Epithelial cell of esophagus (primary cell): ENCODE measurements around the gene YWHAE.
"Not testable (repeated sequence)": the region's sequence is repeated elsewhere in the genome, so short reads cannot be mapped to it uniquely, and the experiment has no call there.

Experiments
- DNase-seq: peaks from one replicate; pipeline ENCODE4 v3.0.0; 2010; ENCODE audit warnings: low read depth
- H3K4me3 ChIP-seq: 2 replicates; pipeline ENCODE4 v1.5.1; 2011; ENCODE audit warnings: mild to moderate bottlenecking, low read length, control low read depth
- CTCF ChIP-seq: IDR thresholded peaks from 2 replicates; pipeline ENCODE4 v1.5.1; 2011; ENCODE audit warnings: low read depth, mild to moderate bottlenecking, low read length, control low read depth, inconsistent platforms; ENCODE audit not compliant: insufficient read depth; ENCODE audit errors: missing control alignments

The YWHAE gene

GRCh38 chr17:1399679-1400512 is at the start of gene YWHAE:
TSS of gene YWHAE (minus strand) at chr17:1400222. CDS start at chr17:1400110, 112 bp downstream.
- peak; percentile 96 for DNase-seq
- peak within 1 kb of the TSS; percentile 98 for H3K4me3 ChIP-seq
- no peak for TF ChIP-seq CTCF

GRCh38 chr17:1449412-1449967 is 49.5 kb upstream of the YWHAE start:
- TF ChIP-seq CTCF: no peak
- DNase-seq: no peak
- no peak overlapping the region for H3K4me3 ChIP-seq

- DNase-seq: no peak
- H3K4me3 ChIP-seq: no peak overlapping the region
- no peak for TF ChIP-seq CTCF
These were observed 47.0 kb upstream of the YWHAE start for GRCh38 chr17:1447052-1447451.

GRCh38 chr17:1446201-1446600 is 46.2 kb upstream of the YWHAE start:
- no peak for DNase-seq
- TF ChIP-seq CTCF: no peak
- no peak overlapping the region for H3K4me3 ChIP-seq

- not testable (repeated sequence) for H3K4me3 ChIP-seq, DNase-seq
These were observed 45.7 kb upstream of the YWHAE start for GRCh38 chr17:1445695-1446094.

- H3K4me3 ChIP-seq, DNase-seq: not testable (repeated sequence)
These were observed 42.7 kb upstream of the YWHAE start for GRCh38 chr17:1442721-1443120.

DNA sequence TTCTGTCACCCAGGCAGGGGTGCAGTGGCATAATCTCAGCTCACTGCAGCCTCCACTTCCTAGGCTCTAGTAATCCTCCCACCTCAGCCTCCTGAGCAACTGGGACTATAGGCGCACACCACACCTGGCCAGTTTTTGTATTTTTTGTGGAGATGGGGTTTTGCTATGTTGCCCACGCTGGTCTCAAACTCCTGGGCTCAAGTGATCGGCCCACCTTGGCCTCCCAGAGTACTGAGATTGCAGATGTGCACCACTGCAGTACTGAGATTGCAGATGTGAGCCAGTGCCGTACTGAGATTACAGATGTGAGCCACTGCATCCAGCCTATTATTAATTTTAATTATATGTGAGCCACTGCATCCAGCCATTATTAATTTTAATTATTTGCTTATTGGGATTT is 42.2 kb upstream of the YWHAE start:
- no peak for DNase-seq
- H3K4me3 ChIP-seq: no peak overlapping the region
- no peak for TF ChIP-seq CTCF

GRCh38 chr17:1440921-1441320 is 40.9 kb upstream of the YWHAE start:
- DNase-seq: no peak
- TF ChIP-seq CTCF: no peak

More at GRCh38 chr17:1440921-1441320, 40.9 kb upstream of the YWHAE start:
- no peak overlapping the region for H3K4me3 ChIP-seq
